VCaP (cell line): ENCODE results near the gene PLCG1.

Experiments used
- H3K27ac ChIP-seq: fragments of 450-650 bp; 2 replicates; pipeline ENCODE4 v1.5.1; 2017
- TF ChIP-seq, protein P1 (sequence below): fragments of 450-650 bp; conservative IDR thresholded peaks from 2 replicates; pipeline ENCODE4 v1.5.1; 2017; ENCODE audit warnings: mild to moderate bottlenecking, moderate library complexity

PLCG1 gene

GRCh38 chr20:41141153-41141815 is 3.9 kb downstream of the PLCG1 start:
- TF ChIP-seq, protein P1, sequence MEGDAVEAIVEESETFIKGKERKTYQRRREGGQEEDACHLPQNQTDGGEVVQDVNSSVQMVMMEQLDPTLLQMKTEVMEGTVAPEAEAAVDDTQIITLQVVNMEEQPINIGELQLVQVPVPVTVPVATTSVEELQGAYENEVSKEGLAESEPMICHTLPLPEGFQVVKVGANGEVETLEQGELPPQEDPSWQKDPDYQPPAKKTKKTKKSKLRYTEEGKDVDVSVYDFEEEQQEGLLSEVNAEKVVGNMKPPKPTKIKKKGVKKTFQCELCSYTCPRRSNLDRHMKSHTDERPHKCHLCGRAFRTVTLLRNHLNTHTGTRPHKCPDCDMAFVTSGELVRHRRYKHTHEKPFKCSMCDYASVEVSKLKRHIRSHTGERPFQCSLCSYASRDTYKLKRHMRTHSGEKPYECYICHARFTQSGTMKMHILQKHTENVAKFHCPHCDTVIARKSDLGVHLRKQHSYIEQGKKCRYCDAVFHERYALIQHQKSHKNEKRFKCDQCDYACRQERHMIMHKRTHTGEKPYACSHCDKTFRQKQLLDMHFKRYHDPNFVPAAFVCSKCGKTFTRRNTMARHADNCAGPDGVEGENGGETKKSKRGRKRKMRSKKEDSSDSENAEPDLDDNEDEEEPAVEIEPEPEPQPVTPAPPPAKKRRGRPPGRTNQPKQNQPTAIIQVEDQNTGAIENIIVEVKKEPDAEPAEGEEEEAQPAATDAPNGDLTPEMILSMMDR: no peak
- H3K27ac ChIP-seq: no peak overlapping the region

DNA sequence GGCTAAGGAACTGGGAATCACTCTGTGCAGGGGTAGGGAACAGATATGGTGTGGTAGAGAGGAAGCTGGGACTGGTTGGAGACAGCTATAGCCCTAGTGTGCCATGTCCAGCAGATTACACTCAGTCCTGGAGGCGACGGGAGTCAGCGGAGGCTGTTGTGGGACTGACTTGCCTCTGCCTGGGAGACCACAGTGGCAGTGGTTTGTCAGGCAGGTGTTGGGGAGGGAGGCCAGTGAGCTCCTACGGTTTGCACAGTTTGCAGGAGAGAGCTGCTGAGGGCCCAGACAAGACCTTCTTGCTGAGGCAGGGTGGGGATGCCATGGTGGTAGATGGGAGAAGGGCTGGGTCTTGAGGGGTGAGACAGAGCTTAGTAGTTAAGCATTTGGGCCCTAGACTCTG is 4.9 kb downstream of the PLCG1 start:
- H3K27ac ChIP-seq: peak overlapping the region; percentile 6; the same call in 1 of the 2 replicates
- TF ChIP-seq, protein P1: no peak

DNA sequence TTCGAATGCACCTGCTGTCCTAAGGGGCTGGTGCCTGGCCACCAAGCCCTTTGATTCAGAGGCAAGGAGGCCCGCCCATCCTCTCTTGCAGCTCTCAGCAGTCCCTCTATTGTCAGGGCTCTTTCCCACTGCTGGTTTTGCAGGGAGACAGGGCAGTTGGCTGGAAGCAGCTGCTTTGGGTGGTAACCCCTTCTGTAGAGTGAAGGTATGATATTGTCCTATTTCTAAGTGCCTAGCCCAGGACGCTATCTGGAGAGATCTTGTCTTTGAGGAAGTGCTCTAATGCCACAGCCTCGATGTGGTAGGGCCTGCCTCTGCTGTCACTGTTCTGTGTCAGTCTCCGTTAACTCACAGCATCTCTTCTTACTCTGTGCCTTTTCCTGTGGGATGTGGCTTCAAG is 5.6 kb downstream of the PLCG1 start:
- H3K27ac ChIP-seq: no peak overlapping the region; the same call in 1 of the 2 replicates
- TF ChIP-seq, protein P1: no peak

- H3K27ac ChIP-seq: no peak overlapping the region
- TF ChIP-seq, protein P1: no peak
Observed at GRCh38 chr20:41143354-41143753, 6.0 kb downstream of the PLCG1 start.

DNA sequence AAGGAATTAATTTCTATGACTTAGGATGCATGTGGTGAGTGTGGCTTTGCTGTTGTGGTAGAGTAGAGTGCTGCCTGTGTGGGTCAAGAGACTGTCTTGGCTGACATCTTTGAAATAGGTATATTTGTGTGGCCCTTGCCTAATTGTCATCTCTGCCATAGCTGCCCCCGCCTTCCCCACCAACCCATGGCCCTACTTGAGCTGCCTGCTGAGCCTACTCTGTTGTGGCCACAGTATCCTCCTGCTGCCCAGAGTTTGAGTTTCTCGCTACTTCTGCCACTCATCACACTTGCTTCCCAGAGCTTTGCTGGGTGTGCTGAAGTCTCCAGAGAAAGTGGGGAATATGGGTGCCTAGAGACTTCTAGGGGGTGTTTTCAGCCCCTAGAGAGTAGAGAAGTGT is 8.0 kb downstream of the PLCG1 start:
- H3K27ac ChIP-seq: peak overlapping the region; percentile 29; the same call in 1 of the 2 replicates
- TF ChIP-seq, protein P1: no peak

DNA sequence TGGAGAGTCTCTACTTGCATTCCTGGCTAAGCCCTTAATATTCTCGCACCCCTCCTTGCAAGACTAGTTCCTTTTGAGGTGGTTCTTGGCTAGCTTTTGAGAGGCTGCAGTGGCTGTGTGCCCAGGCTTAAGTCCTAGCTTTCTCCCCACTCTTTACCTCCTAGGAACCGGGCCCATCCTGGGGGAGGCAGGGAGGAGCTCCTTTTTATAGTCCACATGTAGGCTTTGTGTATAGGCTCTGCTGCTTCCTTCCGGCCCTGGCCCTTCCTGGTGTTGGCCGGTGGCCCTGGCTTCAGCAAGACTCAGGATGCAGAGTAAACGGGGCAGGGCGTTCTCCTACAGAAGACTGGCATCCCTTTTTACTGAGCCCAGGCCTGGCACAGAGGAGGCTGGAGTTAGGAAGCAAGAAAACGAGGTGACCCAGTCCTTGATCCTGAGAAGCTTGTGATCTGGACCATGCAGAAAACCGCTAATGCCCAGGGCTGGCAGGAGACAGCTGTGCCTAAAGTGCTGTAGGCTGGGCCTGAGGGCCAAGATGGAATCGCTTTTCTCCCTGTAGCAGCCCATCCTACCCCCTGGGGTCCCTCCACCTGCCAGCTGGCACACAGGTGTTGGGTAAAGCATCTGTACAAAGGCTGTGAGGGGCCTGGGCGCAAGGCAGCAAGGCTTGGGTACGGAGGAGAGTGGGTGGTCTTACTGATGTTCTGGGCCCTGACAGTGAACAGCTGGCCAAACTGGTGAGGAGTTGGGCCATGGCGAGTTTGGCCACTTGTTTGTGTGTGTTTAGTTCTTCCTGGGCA is 8.7 kb downstream of the PLCG1 start:
- TF ChIP-seq, protein P1: no peak
- peak overlapping the region; percentile 29; the same call in 1 of the 2 replicates for H3K27ac ChIP-seq

- TF ChIP-seq, protein P1: no peak
Observed at GRCh38 chr20:41147767-41148191, 10.4 kb downstream of the PLCG1 start.

More at GRCh38 chr20:41147767-41148191, 10.4 kb downstream of the PLCG1 start:
- H3K27ac ChIP-seq: no peak overlapping the region
